HG03521 (cell line): ENCODE measurements around the gene SNX25.

Experiments
- ATAC-seq: cut with Tn5 transposase; IDR thresholded peaks from one replicate; pipeline ENCODE4 v1.9.1; 2021; ENCODE audit warnings: mild to moderate bottlenecking, moderate library complexity; ENCODE audit not compliant: unreplicated experiment

SNX25 gene

GRCh38 chr4:185363251-185363650 lies 153.9 kb downstream of the SNX25 start:
- ATAC-seq, result no peak

- ATAC-seq, result no peak
Measured at GRCh38 chr4:185364886-185365285, 155.5 kb downstream of the SNX25 start.

- ATAC-seq, result no peak
Measured at GRCh38 chr4:185369731-185370130, 160.3 kb downstream of the SNX25 start.

- no peak for ATAC-seq
Measured at GRCh38 chr4:185370268-185370949, 161.0 kb downstream of the SNX25 start.

- no peak for ATAC-seq
Measured at GRCh38 chr4:185371702-185372101, 162.3 kb downstream of the SNX25 start.

- ATAC-seq, result no peak
Measured at GRCh38 chr4:185374027-185374426, 164.6 kb downstream of the SNX25 start.

- no peak for ATAC-seq
Measured at GRCh38 chr4:185374573-185374972, 165.2 kb downstream of the SNX25 start.

- ATAC-seq, result no peak
Measured at GRCh38 chr4:185378264-185378663, 168.9 kb downstream of the SNX25 start.

- no peak for ATAC-seq
Measured at GRCh38 chr4:185379326-185380295, 170.2 kb downstream of the SNX25 start.

- ATAC-seq, result no peak
Measured at GRCh38 chr4:185380320-185380719, 170.9 kb downstream of the SNX25 start.

GRCh38 chr4:185381288-185382196 lies 172.1 kb downstream of the SNX25 start:
- no peak for ATAC-seq

GRCh38 chr4:185382754-185383153 lies 173.4 kb downstream of the SNX25 start:
- ATAC-seq, result no peak

GRCh38 chr4:185383451-185383850 lies 174.1 kb downstream of the SNX25 start:
- no peak for ATAC-seq

GRCh38 chr4:185384061-185384460 lies 174.7 kb downstream of the SNX25 start:
- ATAC-seq, result no peak

GRCh38 chr4:185384930-185385331 lies 175.5 kb downstream of the SNX25 start:
- ATAC-seq, result no peak

- ATAC-seq, result no peak
Measured at GRCh38 chr4:185387957-185388356, 178.6 kb downstream of the SNX25 start.

- ATAC-seq, result no peak
Measured at GRCh38 chr4:185390941-185391340, 181.5 kb downstream of the SNX25 start.

- no peak for ATAC-seq
Measured at GRCh38 chr4:185392156-185392555, 182.8 kb downstream of the SNX25 start.

- no peak for ATAC-seq
Measured at GRCh38 chr4:185394568-185395237, 185.3 kb downstream of the SNX25 start.

GRCh38 chr4:185395238-185395955 lies 186.0 kb downstream of the SNX25 start, which contains the start of gene LRP2BP:
TSS of gene LRP2BP (minus strand) at chr4:185395924. CDS start at chr4:185378186, 17,738 bp downstream.
- ATAC-seq, result no peak
